Measurements from ENCODE around the gene REXO1. TPM values are rescaled to one million over a fixed set of nuclear protein-coding genes. Genes with fewer than 3 reads are reported as not detected.
"Not testable (repeated sequence)": the region's sequence is repeated elsewhere in the genome, so short reads cannot be mapped to it uniquely, and the experiment has no call there.

The REXO1 gene
- polyA plus RNA-seq, 1 experiment = 11.0 TPM

- no peak for DNase-seq (ENCODE audit: low read depth)
- ChIA-PET POLR2A (no interaction called here), CTCF (no interaction called here)
Observed at GRCh38 chr19:1882786-1883692, 34.8 kb upstream of the REXO1 start.

DNA sequence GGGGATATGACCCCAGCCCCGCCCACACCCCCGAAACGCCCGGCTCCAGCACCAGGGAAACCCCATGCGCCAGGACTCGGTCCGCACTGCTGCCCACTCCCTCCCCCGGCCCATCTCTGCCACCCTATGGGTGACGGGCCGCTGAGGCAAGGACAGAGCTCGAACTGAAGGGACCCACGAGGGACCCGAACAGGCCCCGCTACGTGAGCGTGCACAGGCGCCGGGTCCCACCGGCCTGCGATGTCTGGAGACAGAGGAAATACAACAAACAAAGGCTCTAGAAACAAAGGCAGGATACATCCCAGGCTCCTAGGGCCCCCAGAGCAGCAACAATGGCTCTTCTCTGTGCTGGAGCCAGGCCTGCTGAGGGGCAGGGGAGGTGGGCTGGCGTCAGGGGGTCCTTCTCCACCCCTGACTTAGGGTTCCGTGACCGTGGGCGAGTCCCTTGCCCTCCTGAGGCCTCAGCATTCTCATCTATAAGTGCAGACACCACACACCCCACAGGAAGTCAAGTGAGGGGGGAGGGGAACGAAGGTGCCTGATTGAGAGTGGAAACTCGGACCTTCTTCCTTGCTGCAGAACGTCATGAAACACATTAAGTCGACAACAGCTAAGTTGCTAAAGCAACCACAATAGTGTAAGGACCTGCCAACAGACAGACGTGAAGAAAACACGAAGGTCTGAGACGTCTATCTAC, 34.0 kb upstream of the REXO1 start:
- DNase-seq (ENCODE audit: low read depth) = no peak
- Histone ChIP-seq H3K27me3 (ENCODE audit: control insufficient read depth, insufficient read depth, low read length) (no peaks in the 10 kb centered on the region), H3K4me3 (ENCODE audit: low read depth, low read length) (no peak overlapping the region), H3K36me3 (ENCODE audit: control insufficient read depth, insufficient read depth, low read length) (peaks cover 5% of the 10 kb centered on the region; the same call in 1 of the 2 replicates)
- TF ChIP-seq, protein P1, sequence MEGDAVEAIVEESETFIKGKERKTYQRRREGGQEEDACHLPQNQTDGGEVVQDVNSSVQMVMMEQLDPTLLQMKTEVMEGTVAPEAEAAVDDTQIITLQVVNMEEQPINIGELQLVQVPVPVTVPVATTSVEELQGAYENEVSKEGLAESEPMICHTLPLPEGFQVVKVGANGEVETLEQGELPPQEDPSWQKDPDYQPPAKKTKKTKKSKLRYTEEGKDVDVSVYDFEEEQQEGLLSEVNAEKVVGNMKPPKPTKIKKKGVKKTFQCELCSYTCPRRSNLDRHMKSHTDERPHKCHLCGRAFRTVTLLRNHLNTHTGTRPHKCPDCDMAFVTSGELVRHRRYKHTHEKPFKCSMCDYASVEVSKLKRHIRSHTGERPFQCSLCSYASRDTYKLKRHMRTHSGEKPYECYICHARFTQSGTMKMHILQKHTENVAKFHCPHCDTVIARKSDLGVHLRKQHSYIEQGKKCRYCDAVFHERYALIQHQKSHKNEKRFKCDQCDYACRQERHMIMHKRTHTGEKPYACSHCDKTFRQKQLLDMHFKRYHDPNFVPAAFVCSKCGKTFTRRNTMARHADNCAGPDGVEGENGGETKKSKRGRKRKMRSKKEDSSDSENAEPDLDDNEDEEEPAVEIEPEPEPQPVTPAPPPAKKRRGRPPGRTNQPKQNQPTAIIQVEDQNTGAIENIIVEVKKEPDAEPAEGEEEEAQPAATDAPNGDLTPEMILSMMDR (IDR thresholded peaks at IDR 0.05; ENCODE audit: insufficient read depth, low read depth, low read length) = no peak
- ChIA-PET POLR2A (no interaction called here), CTCF (no interaction called here)

More at GRCh38 chr19:1882786-1883692, 34.8 kb upstream of the REXO1 start:
- Histone ChIP-seq H3K36me3 (ENCODE audit: control insufficient read depth, insufficient read depth, low read length) (peaks cover 5% of the 10 kb centered on the region; the same call in 1 of the 2 replicates), H3K27me3 (ENCODE audit: control insufficient read depth, insufficient read depth, low read length) (no peaks in the 10 kb centered on the region), H3K4me3 (ENCODE audit: low read depth, low read length) (no peak overlapping the region)
- TF ChIP-seq, protein P1 (IDR thresholded peaks at IDR 0.05; ENCODE audit: insufficient read depth, low read depth, low read length) = no peak

DNA sequence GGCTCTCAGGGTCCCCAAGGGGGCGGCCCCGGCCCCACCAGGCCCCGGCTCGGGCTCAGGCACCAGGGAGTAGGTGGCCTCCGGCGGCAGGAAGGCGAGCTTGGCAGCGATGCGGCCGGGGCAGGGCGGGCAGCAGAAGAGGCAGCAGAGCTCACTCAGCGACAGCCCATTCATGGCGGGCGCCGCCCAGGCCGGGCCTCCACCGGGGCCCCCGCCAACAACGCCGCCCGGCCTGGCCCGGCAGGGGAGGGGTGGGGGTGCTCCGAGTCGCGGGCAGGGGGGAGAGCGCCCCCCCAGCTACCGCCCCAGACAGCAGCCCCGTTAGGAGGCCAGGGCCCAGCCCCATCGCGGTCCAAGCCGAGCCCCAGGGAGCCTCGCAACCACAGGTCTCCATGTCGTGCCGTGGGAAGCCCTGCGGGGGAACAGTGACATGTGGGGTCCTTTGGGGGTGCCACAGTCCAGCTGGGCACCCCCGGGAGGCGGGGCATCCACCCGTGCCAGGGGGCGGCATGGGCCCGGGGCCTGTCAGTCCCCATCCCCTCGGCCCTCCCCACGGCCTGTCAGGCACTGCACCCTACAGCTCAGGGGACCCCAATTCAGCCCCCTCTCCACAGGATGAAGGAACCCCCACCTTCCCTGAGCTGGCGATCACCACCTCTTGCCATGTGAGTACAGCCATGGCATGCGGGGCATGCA, 33.3 kb upstream of the REXO1 start:
- CTCF ChIA-PET; H3K4me3 ChIP-seq (ENCODE audit: low read depth, low read length); POLR2A ChIA-PET; H3K27me3 ChIP-seq (ENCODE audit: control insufficient read depth, insufficient read depth, low read length); H3K36me3 ChIP-seq (ENCODE audit: control insufficient read depth, insufficient read depth, low read length); DNase-seq (ENCODE audit: low read depth): not testable (repeated sequence)

DNA sequence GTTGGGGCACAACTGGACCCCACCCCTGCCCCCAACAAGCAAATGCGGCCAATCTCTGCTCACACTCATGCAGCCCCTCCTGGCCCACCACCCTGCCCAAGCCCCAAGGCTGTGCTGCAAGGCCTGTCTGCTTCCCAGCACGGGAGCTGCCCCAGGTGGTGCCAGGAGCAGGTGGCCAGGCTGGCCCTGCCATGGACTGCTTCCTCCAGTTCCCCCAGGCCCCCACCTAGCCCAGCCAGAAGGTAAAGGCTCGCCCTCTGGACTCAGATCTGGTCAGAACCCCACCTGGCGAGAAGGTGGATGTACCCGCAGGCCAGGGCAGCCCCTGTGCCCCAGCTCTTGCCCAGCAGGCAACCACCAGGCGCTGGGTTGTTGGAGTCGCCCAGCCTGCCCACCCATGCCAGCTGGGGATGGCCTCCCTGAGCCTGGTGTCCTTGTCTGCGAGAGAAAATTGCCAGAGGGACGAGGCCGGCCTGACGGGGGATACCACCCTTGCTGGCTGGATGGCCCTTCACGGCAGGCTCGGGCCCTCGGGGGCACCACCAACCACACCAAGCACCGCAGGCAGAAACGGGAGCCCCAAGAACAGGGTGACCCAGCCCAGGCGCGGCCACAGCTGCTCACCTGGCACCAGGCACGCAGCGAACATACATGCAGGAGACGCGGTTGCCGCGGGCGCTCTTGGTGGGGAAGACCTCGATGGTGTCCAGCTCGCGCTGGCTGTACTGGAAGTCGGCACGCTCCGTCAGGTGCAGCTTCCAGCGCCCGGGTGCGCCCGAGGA, 32.5 kb upstream of the REXO1 start:
- ChIA-PET POLR2A (no interaction called here), CTCF (no interaction called here)
- H3K4me3 ChIP-seq (ENCODE audit: low read depth, low read length) = no peak overlapping the region
- peaks cover 5% of the 10 kb centered on the region; the same call in 1 of the 2 replicates for H3K36me3 ChIP-seq (ENCODE audit: control insufficient read depth, insufficient read depth, low read length)
- H3K27me3 ChIP-seq (ENCODE audit: control insufficient read depth, insufficient read depth, low read length) = no peaks in the 10 kb centered on the region
- TF ChIP-seq, protein P1 (IDR thresholded peaks at IDR 0.05; ENCODE audit: insufficient read depth, low read depth, low read length) = no peak
- DNase-seq (ENCODE audit: low read depth) = no peak

- DNase-seq (ENCODE audit: low read depth); H3K36me3 ChIP-seq (ENCODE audit: control insufficient read depth, insufficient read depth, low read length); CTCF ChIA-PET; H3K4me3 ChIP-seq (ENCODE audit: low read depth, low read length); POLR2A ChIA-PET; H3K27me3 ChIP-seq (ENCODE audit: control insufficient read depth, insufficient read depth, low read length): not testable (repeated sequence)
Observed at GRCh38 chr19:1879982-1880381, 31.7 kb upstream of the REXO1 start.

DNA sequence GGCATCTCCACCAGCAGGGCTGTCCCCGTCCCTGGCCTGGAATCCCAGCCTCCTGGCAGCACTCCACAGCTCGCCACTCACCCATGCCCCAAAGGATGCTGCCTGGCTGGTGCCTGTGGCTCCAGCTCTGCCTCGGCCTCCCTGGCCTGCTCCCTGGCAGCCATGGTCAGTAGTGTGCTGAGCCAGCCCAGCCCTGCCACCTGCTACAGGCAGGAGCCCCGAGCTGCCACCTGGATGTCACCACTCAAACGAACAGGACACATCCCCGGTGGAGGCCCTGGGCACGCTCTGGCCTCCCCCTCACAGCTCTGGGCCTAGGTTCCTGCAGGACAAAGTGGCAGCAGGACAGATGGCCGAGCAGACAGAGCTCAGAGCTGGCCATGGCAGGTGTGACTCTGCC, 30.3 kb upstream of the REXO1 start:
- H3K4me3 ChIP-seq (ENCODE audit: low read depth, low read length); POLR2A ChIA-PET; DNase-seq (ENCODE audit: low read depth); H3K36me3 ChIP-seq (ENCODE audit: control insufficient read depth, insufficient read depth, low read length); CTCF ChIA-PET; H3K27me3 ChIP-seq (ENCODE audit: control insufficient read depth, insufficient read depth, low read length): not testable (repeated sequence)

DNA sequence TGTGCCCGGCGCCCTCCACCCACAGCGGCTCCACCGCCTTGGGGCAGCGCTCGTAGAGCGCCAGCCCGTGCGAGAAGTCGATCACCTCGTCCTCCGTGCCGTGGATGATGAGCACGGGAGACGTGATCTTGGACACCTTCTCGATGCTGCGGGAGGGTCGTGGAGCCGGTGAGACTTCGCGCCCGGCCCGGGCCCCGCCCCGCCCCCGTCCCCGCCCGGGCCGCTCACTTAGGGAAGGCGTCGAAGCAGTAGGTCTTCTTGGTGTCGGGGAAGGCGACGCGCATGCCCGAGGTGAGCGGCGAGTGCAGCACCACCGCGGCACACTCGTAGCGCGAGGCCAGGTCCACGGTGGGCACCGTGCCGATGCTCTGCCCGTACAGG, 29.0 kb upstream of the REXO1 start:
- H3K27me3 ChIP-seq (ENCODE audit: control insufficient read depth, insufficient read depth, low read length); CTCF ChIA-PET; H3K4me3 ChIP-seq (ENCODE audit: low read depth, low read length); DNase-seq (ENCODE audit: low read depth); POLR2A ChIA-PET: not testable (repeated sequence)
- peaks cover 11% of the 10 kb centered on the region for H3K36me3 ChIP-seq (ENCODE audit: control insufficient read depth, insufficient read depth, low read length)

All from BJ (cell line).